Natural killer cell (primary cell): ENCODE results near the gene MAEA. TPM values are rescaled to one million over a fixed set of nuclear protein-coding genes. Genes with fewer than 3 reads are reported as not detected.

Experiments
- ATAC-seq, 3 donors: fragments of 150-1000 bp in 2 of 3; fragments of 200-7000 bp in 1 of 3; cut with Tn5 transposase; 1 replicate in 1 of 3; 2 replicates in 2 of 3; pipeline ENCODE4 v1.10.0; 2021; ENCODE audit warnings: mild to moderate bottlenecking in 2 of 3, moderate library complexity in 2 of 3
- DNase-seq, 2 donors: peaks; one replicate each; pipeline versions ENCODE4 v3.0.0 to v3.0.0-alpha.2; 2013 to 2021; ENCODE audit warnings: mixed read lengths in 1 of 2
- H3K27ac ChIP-seq: one replicate; pipeline ENCODE4 v1.5.1; 2013; ENCODE audit warnings: mild to moderate bottlenecking, low read length
- H3K27me3 ChIP-seq: one replicate; pipeline ENCODE4 v1.6.1; 2013; ENCODE audit warnings: low read length; ENCODE audit not compliant: control insufficient read depth, insufficient read depth
- H3K36me3 ChIP-seq: one replicate; pipeline ENCODE4 v1.6.1; 2013; ENCODE audit warnings: low read length; ENCODE audit not compliant: control insufficient read depth, insufficient read depth
- H3K4me1 ChIP-seq: one replicate; pipeline ENCODE4 v1.6.1; 2013; ENCODE audit warnings: low read length; ENCODE audit not compliant: control insufficient read depth, insufficient read depth
- H3K4me3 ChIP-seq: one replicate; pipeline ENCODE4 v1.5.1; 2013; ENCODE audit warnings: low read length
- H3K9me3 ChIP-seq: one replicate; pipeline ENCODE4 v1.6.1; 2013; ENCODE audit warnings: low read length; ENCODE audit not compliant: control insufficient read depth, insufficient read depth
- H3K27ac Mint-ChIP-seq, 2 donors: one replicate each; pipeline ENCODE4 v1.8.0; 2022; ENCODE audit warnings: mild to moderate bottlenecking in 2 of 2, mixed read lengths in 2 of 2, moderate library complexity in 1 of 2
- H3K27me3 Mint-ChIP-seq, 2 donors: one replicate each; pipeline ENCODE4 v1.8.0; 2022; ENCODE audit warnings: low read depth in 2 of 2, mixed read lengths in 2 of 2
- H3K36me3 Mint-ChIP-seq: one replicate; pipeline ENCODE4 v1.8.0; 2022; ENCODE audit warnings: mixed read lengths
- H3K4me1 Mint-ChIP-seq, 2 donors: one replicate each; pipeline ENCODE4 v1.8.0; 2022; ENCODE audit warnings: mixed read lengths in 2 of 2
- H3K4me3 Mint-ChIP-seq: one replicate; pipeline ENCODE4 v1.8.0; 2022; ENCODE audit warnings: mild to moderate bottlenecking, moderate library complexity, mixed read lengths
- H3K9me3 Mint-ChIP-seq, 2 donors: one replicate each; pipeline ENCODE4 v1.8.0; 2022; ENCODE audit warnings: mixed read lengths in 2 of 2
- CTCF ChIP-seq: fragments of 200-600 bp; IDR thresholded peaks from one replicate; pipeline ENCODE4 v1.8.0; 2022; ENCODE audit warnings: antibody characterized with exemption
- WGBS: methylation state at CpG from one replicate; pipeline ENCODE4 v1.1.7; 2013; ENCODE audit warnings: missing lambda C conversion rate; ENCODE audit not compliant: insufficient coverage; 5-methylcytosine and 5-hydroxymethylcytosine counted together
- intact Hi-C: fragments of 100-400 bp; cut with micrococcal nuclease; formaldehyde crosslinking; loops from one replicate; pipeline ENCODE4 v1.14.2; 2022
- total RNA-seq, 4 donors: library from RNA; stranded (reverse); fragments of 120-200 nt in 1 of 4; gene quantifications; one replicate each; pipeline versions ENCODE4 v1.2.3 to v1.2.4, GENCODE V29; 2013 to 2022

MAEA gene
- total RNA-seq, 3 donors from 2014 or later (not counting 1 experiment from before 2014, with no cell fraction given), result 63.5 to 89.2 (median 64.0) TPM

- H3K4me1 ChIP-seq, result no peaks in the 10 kb centered on the region
- H3K27me3 ChIP-seq, result no peaks in the 10 kb centered on the region
- H3K4me1 Mint-ChIP-seq, result no peaks in the 10 kb centered on the region
- H3K9me3 ChIP-seq, result no peaks in the 10 kb centered on the region
- H3K36me3 ChIP-seq, result peaks cover 8% of the 10 kb centered on the region
- no peaks in the 10 kb centered on the region for H3K36me3 Mint-ChIP-seq
- no peak for DNase-seq
- no peak overlapping the region for H3K4me3 ChIP-seq
- 96% methylated on average over 24 of the region's 24 CpGs for WGBS
- no peaks in the 10 kb centered on the region for H3K27me3 Mint-ChIP-seq
- intact Hi-C loops, result no loop called here
- no peak overlapping the region for H3K27ac ChIP-seq
- TF ChIP-seq CTCF, result no peak
- no peak overlapping the region for H3K4me3 Mint-ChIP-seq
- ATAC-seq, result no peak
- no peaks in the 10 kb centered on the region for H3K9me3 Mint-ChIP-seq
- H3K27ac Mint-ChIP-seq, result no peak overlapping the region
Observed at GRCh38 chr4:1381944-1382541, 92.4 kb downstream of the MAEA start.

GRCh38 chr4:1382776-1383727 lies 93.4 kb downstream of the MAEA start:
- DNase-seq, result no peak
- Mint-ChIP-seq H3K4me3 (no peak overlapping the region), H3K27ac (no peak overlapping the region), H3K9me3 (no peaks in the 10 kb centered on the region), H3K4me1 (no peaks in the 10 kb centered on the region), H3K36me3 (no peaks in the 10 kb centered on the region), H3K27me3 (no peaks in the 10 kb centered on the region)
- TF ChIP-seq CTCF, result no peak
- no peak overlapping the region for H3K4me3 ChIP-seq
- H3K27me3 ChIP-seq, result no peaks in the 10 kb centered on the region
- no peaks in the 10 kb centered on the region for H3K4me1 ChIP-seq
- H3K9me3 ChIP-seq, result no peaks in the 10 kb centered on the region
- H3K36me3 ChIP-seq, result peaks cover 8% of the 10 kb centered on the region
- no peak for ATAC-seq
- 88% methylated on average over 27 of the region's 27 CpGs for WGBS
- intact Hi-C loops, result no loop called here
- H3K27ac ChIP-seq, result no peak overlapping the region

GRCh38 chr4:1383728-1384591 lies 94.3 kb downstream of the MAEA start:
- no peaks in the 10 kb centered on the region for H3K9me3 ChIP-seq
- DNase-seq (no peak), ATAC-seq (no peak)
- H3K9me3 Mint-ChIP-seq, result peaks cover 0 to 5% of the 10 kb centered on the region in 2 donors
- intact Hi-C loops, result no loop called here
- peaks cover 8% of the 10 kb centered on the region for H3K36me3 ChIP-seq
- H3K36me3 Mint-ChIP-seq, result peaks cover 8% of the 10 kb centered on the region
- H3K4me3 ChIP-seq, result no peak overlapping the region
- H3K4me3 Mint-ChIP-seq, result no peak overlapping the region
- 95% methylated on average over 34 of the region's 34 CpGs for WGBS
- H3K4me1 Mint-ChIP-seq, result no peaks in the 10 kb centered on the region
- H3K27me3 Mint-ChIP-seq, result no peaks in the 10 kb centered on the region
- H3K27ac ChIP-seq, result no peak overlapping the region
- no peak overlapping the region for H3K27ac Mint-ChIP-seq
- TF ChIP-seq CTCF, result no peak
- H3K27me3 ChIP-seq, result no peaks in the 10 kb centered on the region
- no peaks in the 10 kb centered on the region for H3K4me1 ChIP-seq
